Measurements from ENCODE around the gene LARGE1.
A peak's percentile ranks its signal among the peaks of the same experiment; 100 is the strongest.
"Not testable (repeated sequence)": the region's sequence is repeated elsewhere in the genome, so short reads cannot be mapped to it uniquely, and the experiment has no call there.

Gene LARGE1

DNA sequence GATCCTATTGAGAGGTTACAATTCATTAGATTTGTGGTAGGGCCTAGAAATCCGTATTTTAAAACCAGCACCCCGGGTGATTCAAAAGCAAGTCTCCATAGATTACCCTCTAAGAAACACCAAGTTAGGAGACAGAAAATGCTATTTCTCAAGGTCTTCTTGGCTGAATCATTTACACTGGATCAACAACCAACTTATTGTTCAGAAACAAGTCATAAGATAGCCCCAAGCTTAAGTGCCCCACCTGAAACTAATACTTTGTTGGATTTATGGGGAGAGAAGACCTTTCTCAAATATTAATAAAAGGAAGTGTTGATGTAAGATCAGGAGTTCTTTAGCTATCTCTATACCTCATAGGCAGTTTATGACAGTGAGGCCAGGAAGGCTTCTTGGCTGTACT lies 345.2 kb downstream of the LARGE1 start:
- Mint-ChIP-seq H3K36me3 (ENCODE audit: low read depth) (peaks cover 3% of the 10 kb centered on the region), H3K27me3 (ENCODE audit: low read depth) (no peaks in the 10 kb centered on the region), H3K4me1 (peaks cover 12% of the 10 kb centered on the region), H3K4me3 (peak overlapping the region; percentile 82 to 88 (median 84)), H3K27ac (peak overlapping the region; percentile 61 to 98 (median 92)), H3K9me3 (no peaks in the 10 kb centered on the region)
- TF ChIP-seq CTCF (IDR thresholded peaks at IDR 0.05; ENCODE audit: unreplicated experiment in 3 of 3), result no peak

- no peaks in the 10 kb centered on the region for H3K27me3 Mint-ChIP-seq (ENCODE audit: low read depth)
- no peak for TF ChIP-seq CTCF (IDR thresholded peaks at IDR 0.05; ENCODE audit: unreplicated experiment in 3 of 3)
- peak overlapping the region; percentile 82 to 88 (median 84) for H3K4me3 Mint-ChIP-seq
- no peaks in the 10 kb centered on the region for H3K9me3 Mint-ChIP-seq
- H3K4me1 Mint-ChIP-seq, result peaks cover 21% of the 10 kb centered on the region
- H3K27ac Mint-ChIP-seq, result peak overlapping the region; percentile 92 to 98 (median 95)
- no peaks in the 10 kb centered on the region for H3K36me3 Mint-ChIP-seq (ENCODE audit: low read depth)
Measured at GRCh38 chr22:33573479-33573878, 346.8 kb downstream of the LARGE1 start.

DNA sequence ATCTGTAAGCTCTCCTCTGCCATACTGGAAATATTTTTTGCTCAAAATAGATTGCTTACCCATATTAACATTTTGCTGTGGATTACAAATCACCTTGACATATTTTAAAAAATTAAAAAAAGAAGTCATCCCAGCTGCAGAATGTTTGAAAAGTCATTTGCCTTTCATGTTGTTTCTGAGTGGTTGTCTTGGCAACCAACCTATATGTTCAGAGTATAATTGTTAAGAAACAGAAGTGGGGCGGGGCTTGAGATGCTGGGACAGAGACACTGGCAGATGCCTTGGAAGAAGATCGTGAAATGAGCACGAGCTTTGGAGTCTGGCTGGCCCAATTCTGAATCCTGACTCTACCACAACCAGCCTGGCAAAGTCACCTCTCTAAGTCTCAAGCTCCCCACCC lies 348.2 kb downstream of the LARGE1 start:
- peaks cover 26% of the 10 kb centered on the region for H3K4me1 Mint-ChIP-seq

GRCh38 chr22:33570110-33570509 lies 350.2 kb downstream of the LARGE1 start:
- Mint-ChIP-seq H3K4me1 (peaks cover 26% of the 10 kb centered on the region), H3K36me3 (ENCODE audit: low read depth) (no peaks in the 10 kb centered on the region), H3K9me3 (no peaks in the 10 kb centered on the region), H3K27ac (peak overlapping the region; percentile 70 to 96 (median 74)), H3K4me3 (no peak overlapping the region), H3K27me3 (ENCODE audit: low read depth) (no peaks in the 10 kb centered on the region)
- no peak for TF ChIP-seq CTCF (IDR thresholded peaks at IDR 0.05; ENCODE audit: unreplicated experiment in 3 of 3)

More for the DNA sequence above, 348.2 kb downstream of the LARGE1 start:
- Mint-ChIP-seq H3K9me3 (no peaks in the 10 kb centered on the region), H3K36me3 (ENCODE audit: low read depth) (no peaks in the 10 kb centered on the region), H3K4me3 (no peak overlapping the region), H3K27ac (peak overlapping the region in 1 of 3 experiments; percentile 42), H3K27me3 (ENCODE audit: low read depth) (no peaks in the 10 kb centered on the region)
- TF ChIP-seq CTCF (IDR thresholded peaks at IDR 0.05; ENCODE audit: unreplicated experiment in 3 of 3), result no peak

DNA sequence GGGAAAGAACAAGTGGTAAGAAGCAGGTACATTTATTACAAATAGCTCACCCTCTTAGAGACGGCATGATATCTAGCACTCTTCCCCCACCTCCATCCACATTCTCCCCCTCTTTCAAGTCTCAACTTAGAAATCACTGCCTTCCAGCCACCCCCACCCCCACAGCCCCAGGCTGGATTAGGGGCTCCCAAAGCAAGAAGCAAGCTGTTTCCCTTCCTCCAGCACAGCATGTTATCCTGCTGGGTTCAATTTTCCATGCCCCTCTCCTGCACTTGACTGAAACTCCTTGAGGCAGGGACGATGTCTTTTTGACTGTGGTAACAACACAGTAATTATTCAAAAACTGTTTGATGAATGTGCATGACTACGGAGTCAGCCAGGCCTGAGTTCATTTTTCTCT lies 350.7 kb downstream of the LARGE1 start:
- no peak for TF ChIP-seq CTCF (IDR thresholded peaks at IDR 0.05; ENCODE audit: unreplicated experiment in 3 of 3)
- Mint-ChIP-seq H3K9me3 (no peaks in the 10 kb centered on the region), H3K36me3 (ENCODE audit: low read depth) (no peaks in the 10 kb centered on the region), H3K27ac (peak overlapping the region; percentile 70 to 96 (median 74)), H3K4me3 (peak overlapping the region in 1 of 3 experiments; percentile 16), H3K27me3 (ENCODE audit: low read depth) (no peaks in the 10 kb centered on the region), H3K4me1 (peaks cover 22% of the 10 kb centered on the region)

- H3K4me3 Mint-ChIP-seq, result no peak overlapping the region
- H3K27me3 Mint-ChIP-seq (ENCODE audit: low read depth), result no peaks in the 10 kb centered on the region
- H3K27ac Mint-ChIP-seq, result peak overlapping the region; percentile 70 to 96 (median 74)
- no peaks in the 10 kb centered on the region for H3K9me3 Mint-ChIP-seq
- H3K36me3 Mint-ChIP-seq (ENCODE audit: low read depth), result no peaks in the 10 kb centered on the region
- no peak for TF ChIP-seq CTCF (IDR thresholded peaks at IDR 0.05; ENCODE audit: unreplicated experiment in 3 of 3)
- H3K4me1 Mint-ChIP-seq, result peaks cover 19% of the 10 kb centered on the region
Measured at GRCh38 chr22:33569018-33569417, 351.3 kb downstream of the LARGE1 start.

DNA sequence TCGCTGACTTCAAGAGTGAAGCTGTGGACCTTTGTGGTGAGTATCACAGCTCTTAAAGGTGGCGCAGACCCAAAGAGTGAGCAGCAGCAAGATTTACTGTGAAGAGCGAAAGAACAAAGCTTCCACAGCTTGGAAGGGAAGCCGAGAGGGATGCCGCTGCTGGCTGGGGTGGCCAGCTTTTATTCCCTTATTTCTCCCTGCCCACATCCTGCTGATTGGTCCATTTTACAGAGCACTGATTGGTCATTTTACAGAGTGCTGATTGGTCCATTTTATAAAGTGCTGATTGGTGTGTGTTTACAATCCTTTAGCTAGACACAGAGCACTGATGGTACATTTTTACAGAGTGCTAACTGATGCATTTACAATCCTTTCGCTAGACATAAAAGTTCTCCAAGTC lies 353.8 kb downstream of the LARGE1 start:
- H3K4me3 Mint-ChIP-seq; H3K36me3 Mint-ChIP-seq (ENCODE audit: low read depth); H3K9me3 Mint-ChIP-seq; H3K27me3 Mint-ChIP-seq (ENCODE audit: low read depth): not testable (repeated sequence)
- Mint-ChIP-seq H3K27ac (peak overlapping the region in 1 of 3 experiments; percentile 60), H3K4me1 (peaks cover 23% of the 10 kb centered on the region)

Measured in nephron (organoid).